DMS114 treated with DMSO at 0.1 percent for 48 hours (cell line): ENCODE measurements around the gene PAX1.

Experiments used
- DNase-seq: peaks from one replicate; lab custom pipeline; 2025; ENCODE audit not compliant: unreplicated experiment; lab: John Stamatoyannopoulos, UW

PAX1 gene

GRCh38 chr20:21725892-21726291, 20.4 kb downstream of the PAX1 start:
- no peak for DNase-seq

DNA sequence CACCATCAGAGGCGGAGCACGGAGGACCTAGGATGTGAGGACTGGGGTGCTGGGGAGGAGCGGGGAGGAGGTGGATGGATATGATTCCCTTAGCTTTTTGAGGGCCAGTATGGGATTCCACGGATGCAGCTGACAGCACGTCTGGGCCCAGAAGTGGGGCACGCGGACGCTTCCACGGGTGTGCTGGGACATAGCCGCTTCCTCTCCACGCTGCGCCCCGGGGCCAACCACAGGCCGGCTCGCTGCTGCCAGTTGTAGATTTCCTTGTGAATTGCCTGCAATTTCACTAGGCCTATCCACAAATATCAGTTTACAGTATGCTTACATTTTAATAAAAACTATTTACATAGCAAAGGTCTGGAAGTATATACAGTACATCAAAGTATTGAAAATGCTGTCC, 23.9 kb downstream of the PAX1 start:
- no peak for DNase-seq

DNA sequence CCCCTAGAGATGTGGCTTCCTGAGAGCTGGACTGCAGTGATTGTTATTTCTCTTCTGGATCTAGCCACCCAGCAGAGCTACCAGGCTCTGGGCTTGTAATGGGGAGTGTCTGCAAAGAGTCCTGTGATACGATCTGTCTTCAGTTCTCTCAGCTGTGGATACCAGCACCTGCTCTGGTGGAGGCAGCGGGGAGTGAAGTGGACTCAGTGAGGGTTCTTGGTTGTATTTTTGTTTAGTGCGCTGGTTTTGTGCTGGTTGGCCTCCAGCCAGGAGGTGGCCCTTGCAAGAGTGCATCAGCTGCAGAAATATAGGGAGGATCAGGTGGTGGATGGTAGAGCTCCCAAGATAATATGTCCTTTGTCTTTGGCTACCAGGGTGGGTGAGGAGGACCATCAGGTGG, 33.7 kb downstream of the PAX1 start:
- DNase-seq = no peak

DNA sequence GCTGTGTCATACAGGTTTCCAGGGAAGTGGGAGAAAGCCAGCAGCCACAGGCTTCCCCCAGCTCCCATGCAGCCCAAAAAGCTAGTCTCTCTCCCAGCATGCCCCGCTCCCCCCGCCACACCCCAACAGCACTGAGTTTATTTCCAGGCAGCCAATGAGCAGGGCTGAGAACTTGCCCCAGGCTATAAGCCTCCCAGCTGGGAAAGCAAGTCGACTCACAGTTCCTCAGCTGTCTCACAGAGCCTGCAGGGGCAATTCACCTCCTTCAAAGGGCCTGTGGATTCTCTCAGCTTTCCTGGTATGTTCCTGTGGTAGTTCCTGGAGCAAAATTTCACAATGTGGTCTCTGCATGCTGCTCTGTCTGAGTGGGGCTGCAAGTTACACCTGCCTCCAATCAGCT, 34.2 kb downstream of the PAX1 start:
- no peak for DNase-seq

DNA sequence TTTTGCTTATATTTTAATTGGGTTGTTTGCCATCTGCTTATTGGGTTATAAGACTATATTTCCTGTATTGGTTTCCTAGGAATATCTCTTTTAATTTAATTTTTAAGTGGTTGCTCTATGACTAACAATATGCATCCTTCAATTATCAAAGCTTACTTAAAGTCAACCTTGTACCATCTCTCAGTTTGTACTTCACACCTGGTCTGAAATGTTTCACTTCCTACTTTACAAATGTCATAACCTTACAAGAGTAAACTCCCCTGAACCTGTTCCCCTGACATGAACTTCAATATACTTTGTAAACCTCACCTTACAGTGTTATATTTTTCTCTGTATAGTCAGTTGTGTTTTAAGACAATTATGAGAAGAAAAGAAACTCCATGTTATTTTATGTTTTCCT, 35.8 kb downstream of the PAX1 start:
- DNase-seq = no peak

DNA sequence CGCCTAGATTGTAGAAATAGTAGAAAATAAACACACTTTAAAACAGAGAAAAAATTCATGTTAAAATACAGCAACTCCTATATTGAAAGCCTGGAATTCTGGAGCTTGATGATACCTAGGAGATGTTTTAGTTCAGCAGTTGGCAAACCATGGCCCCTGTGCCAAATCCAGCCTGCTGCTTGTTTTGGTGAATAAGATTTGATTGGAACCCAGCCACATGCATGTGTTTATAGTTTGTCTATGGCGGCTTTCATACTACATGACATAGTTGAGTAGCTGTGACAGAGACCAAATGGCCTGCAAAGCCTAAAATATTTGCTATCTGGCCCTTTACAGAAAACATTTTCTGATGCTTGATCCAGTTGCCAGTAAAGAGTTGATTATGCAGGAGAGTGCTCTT, 57.2 kb downstream of the PAX1 start:
- DNase-seq = no peak

GRCh38 chr20:21767200-21767738, 61.8 kb downstream of the PAX1 start:
- no peak for DNase-seq

GRCh38 chr20:21767739-21768223, 62.3 kb downstream of the PAX1 start:
- peak; percentile 2 for DNase-seq
